ENCODE results near the gene SRPK3.

DNA sequence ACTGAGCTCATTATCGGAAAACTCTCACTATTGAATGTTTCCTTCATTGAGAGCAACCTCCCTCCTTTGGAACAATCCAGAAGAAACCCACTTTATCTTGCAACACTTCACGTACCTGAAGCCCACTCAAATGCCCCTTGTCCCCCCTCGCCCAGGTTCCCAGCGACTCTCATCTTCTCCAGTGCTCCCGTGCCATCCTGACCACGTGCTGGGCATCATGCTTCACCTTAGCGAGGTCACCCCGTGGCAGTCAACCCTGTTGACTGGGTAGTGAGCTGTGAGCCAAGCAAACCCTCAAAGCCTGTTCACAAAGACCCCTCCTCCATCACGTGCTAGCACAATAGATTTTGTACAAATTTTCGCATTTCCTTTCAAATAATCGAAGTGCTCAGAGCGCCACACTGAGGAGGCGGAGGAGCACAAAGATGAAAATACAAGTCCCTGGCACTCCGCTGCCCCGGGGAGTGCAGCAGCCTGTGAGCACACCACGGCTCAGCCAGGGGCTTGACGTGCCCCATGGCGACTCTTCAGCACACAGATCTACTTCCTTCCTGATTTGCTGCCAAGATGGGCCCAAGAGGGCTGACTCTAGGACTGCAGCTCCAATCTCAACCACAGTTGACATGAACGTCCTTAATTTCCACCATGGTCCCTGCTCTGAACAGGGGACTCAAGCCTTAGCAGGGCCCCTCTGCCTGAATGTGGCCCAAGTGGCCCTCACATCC, 33.9 kb downstream of the SRPK3 start:
- TF ChIP-seq RXRA (IDR thresholded peaks at IDR 0.05) (no peak), REST (IDR thresholded peaks at IDR 0.05) (no peak), HNF4A (conservative IDR thresholded peaks at IDR 0.05) (no peak), YY1 (IDR thresholded peaks at IDR 0.05) (no peak), JUND (IDR thresholded peaks at IDR 0.05) (no peak), RAD21 (IDR thresholded peaks at IDR 0.05) (no peak)
- TF ChIP-seq, protein P1, sequence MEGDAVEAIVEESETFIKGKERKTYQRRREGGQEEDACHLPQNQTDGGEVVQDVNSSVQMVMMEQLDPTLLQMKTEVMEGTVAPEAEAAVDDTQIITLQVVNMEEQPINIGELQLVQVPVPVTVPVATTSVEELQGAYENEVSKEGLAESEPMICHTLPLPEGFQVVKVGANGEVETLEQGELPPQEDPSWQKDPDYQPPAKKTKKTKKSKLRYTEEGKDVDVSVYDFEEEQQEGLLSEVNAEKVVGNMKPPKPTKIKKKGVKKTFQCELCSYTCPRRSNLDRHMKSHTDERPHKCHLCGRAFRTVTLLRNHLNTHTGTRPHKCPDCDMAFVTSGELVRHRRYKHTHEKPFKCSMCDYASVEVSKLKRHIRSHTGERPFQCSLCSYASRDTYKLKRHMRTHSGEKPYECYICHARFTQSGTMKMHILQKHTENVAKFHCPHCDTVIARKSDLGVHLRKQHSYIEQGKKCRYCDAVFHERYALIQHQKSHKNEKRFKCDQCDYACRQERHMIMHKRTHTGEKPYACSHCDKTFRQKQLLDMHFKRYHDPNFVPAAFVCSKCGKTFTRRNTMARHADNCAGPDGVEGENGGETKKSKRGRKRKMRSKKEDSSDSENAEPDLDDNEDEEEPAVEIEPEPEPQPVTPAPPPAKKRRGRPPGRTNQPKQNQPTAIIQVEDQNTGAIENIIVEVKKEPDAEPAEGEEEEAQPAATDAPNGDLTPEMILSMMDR (IDR thresholded peaks at IDR 0.05; ENCODE audit: low read depth, low read length, missing input control) = no peak
- TF ChIP-seq, protein P2, sequence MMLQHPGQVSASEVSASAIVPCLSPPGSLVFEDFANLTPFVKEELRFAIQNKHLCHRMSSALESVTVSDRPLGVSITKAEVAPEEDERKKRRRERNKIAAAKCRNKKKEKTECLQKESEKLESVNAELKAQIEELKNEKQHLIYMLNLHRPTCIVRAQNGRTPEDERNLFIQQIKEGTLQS (IDR thresholded peaks at IDR 0.05) = no peak

Data from liver (tissue), 3 donors.